MM.1S (cell line): ENCODE results near the gene FXR1.
"Not testable (repeated sequence)": the region's sequence is repeated elsewhere in the genome, so short reads cannot be mapped to it uniquely, and the experiment has no call there.

Source experiments
- CTCF ChIP-seq: fragments of 300-600 bp; sonication (generic); IDR thresholded peaks from 2 replicates; pipeline ENCODE4 v1.5.1; 2016; ENCODE audit warnings: antibody characterized with exemption, low read length, mixed read lengths
- EZH2phosphoT487 ChIP-seq: fragments of 300-600 bp; sonication (generic); IDR thresholded peaks from 2 replicates; pipeline ENCODE4 v1.6.1; 2018; ENCODE audit warnings: antibody characterized with exemption, low read length

- TF ChIP-seq CTCF, EZH2phosphoT487: not testable (repeated sequence)
Observed at GRCh38 chr3:180872430-180872829, 40.0 kb upstream of the FXR1 start.
